HG03196 (cell line): ENCODE measurements around the gene STAB2.

Source experiments
- ATAC-seq: cut with Tn5 transposase; IDR thresholded peaks from one replicate; pipeline ENCODE4 v1.9.1; 2021; ENCODE audit not compliant: unreplicated experiment

STAB2 gene

DNA sequence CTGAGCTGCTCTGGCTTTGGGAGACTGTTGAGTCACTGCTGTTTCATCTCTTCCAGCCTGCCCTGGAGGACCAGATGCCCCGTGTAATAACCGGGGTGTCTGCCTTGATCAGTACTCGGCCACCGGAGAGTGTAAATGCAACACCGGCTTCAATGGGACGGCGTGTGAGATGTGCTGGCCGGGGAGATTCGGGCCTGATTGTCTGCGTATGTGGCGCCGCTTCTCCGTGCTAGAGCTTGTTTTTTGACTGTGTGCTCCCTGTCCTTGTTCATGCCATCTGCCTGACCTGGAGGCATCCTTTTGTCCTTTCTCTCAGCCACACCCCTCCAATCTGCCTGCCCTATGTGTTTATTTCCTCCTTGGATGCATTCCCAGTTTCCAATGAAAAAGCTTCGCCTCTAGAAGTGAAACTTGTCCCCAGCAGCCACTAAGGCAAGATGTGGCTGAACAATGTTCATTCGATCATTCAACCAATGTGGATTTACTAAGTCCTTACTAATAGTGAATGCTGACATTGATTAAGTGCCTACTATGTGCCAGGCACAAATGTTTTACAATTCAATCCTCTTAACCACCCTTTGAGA, 155.4 kb downstream of the STAB2 start:
- no peak for ATAC-seq

DNA sequence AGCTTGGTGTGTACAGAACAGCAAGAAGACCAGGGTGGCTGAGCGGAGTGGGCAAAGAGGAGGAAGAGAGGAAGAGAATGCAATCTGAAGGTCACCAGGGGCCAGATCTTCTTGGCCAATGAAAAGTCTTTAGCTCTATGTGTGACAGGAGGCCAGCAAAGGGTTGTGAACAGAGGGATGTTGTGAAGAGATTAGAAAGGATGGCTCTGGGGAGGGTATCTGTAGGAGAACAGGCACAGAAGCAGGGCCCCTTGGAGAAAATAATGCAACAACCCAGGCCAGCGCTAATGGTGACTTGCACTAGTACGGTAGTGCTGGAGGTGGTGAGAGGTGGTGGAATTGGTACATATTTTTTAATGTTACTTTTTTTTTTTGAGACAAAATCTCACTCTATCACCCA, 156.7 kb downstream of the STAB2 start:
- ATAC-seq = no peak

DNA sequence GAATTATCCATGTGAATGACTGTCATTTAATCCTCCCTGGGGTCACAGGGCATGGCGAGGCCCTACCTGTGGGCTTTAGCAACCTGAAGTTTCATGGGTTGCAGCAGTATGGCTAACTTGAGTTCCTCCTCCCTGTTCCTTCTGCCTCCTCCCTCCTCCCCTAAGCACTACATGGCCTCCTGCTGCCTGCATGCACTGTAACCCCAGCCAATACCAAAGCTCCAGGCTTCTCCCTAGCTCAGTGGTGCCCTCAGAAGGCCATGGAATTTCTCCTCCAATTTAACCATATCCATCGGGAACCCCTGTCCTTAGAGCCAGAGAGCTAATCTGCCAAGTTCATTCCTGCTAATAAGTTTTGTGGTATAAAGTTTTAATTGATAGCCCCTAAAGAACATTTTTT, 158.9 kb downstream of the STAB2 start:
- ATAC-seq = no peak

DNA sequence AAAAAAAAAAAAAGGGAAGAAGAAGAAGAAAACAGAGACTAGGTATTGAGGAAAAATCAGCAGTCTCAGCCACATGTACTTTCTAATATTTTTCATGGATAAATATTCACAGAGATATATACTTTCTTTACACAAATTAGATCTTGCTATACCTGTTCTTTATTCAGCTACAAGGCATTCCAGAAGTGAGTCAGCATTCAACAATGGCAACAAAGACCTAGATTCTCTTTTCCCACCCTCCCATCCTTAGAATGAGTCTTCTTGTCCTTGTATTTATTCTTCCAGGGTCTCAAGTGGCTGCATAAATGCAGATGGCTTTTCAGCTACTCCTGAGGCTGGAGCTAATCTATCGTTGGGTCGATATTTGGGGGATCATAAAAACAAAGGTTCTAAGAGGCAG, 160.9 kb downstream of the STAB2 start:
- ATAC-seq = no peak

DNA sequence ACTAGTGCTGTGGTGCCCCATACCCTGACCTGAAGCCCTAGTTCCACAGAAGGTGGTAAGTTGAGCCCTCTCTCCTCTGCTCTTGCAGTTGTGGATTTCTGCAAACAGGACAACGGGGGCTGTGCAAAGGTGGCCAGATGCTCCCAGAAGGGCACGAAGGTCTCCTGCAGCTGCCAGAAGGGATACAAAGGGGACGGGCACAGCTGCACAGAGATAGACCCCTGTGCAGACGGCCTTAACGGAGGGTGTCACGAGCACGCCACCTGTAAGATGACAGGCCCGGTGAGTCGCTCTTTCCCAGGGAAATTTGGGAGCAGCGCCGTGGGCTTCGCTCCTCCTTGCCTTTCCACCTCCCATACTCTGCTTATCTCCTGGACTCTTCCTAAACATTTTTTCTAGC, 161.8 kb downstream of the STAB2 start:
- no peak for ATAC-seq

DNA sequence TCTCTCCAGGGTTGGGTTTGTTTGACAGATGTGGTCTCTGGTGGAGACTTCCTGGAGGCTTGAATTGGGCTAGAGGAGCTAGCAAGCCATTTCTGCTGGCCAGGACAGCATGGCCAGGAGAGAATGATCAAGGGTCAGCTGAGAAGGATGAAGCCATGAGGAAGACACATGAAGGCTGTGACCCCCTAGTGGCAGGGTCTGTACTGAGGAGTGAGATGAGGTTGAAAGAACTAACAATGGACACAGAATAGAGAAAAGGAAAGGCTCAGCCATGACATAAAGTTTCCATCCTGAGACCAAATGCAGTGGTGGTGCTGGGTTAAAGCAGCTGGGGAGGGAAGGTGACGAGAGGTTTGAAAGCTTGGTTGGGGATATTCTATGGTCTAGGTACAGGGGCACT, 164.1 kb downstream of the STAB2 start:
- ATAC-seq = no peak

DNA sequence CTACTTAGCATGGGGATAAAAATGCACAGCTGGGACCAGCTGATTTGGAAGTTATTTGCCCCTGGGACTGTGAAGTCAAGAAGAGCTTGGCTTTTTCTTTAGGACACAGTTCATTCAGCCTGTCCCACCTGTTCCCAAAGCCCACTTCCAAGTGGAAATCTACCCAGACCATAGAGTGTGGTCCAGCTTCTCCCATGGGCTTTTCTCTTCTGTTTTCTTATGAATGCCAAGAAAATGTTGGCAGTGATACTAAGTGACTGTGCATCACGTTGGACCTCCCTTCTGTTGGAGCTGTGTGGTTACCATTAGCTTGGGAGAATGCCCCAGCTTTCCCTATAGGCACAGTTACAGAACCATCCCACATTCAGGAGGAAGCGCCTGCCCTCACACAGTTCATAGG, 164.5 kb downstream of the STAB2 start:
- ATAC-seq = no peak

DNA sequence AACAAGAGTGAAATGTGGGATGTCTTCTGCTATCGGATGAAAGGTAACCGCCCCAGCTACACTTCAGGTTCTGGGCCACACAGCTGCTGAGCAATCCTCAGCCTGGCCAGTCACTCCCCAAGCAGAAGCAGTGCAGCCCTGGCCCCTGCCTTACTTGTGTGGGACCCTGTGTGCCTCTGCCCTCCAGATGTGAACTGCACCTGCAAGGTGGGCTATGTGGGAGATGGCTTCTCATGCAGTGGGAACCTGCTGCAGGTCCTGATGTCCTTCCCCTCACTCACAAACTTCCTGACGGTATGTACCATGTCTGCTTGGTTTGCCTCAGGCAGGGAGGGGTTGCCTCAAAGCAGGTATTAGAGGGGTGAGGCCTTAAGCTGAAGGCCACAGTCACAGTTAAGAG, 168.4 kb downstream of the STAB2 start:
- ATAC-seq = no peak

DNA sequence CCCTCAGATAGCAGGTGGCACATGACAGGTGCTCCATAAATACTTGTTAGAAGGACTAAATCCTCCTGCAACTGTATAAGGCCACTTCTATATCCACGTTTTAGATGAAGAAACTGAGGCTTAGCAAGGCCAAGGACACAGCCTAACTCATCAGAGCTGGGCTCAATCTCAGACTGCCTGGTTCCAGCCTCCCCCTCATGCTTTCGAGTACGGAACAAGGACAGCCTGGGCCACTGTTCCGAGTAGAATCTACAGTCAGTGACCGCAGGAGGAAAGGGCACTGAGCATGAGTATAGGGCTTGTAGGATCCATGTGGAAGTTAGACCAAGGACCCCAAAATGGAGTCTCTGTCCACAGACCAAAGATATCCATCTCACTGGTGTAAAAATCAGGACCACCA, 169.4 kb downstream of the STAB2 start:
- no peak for ATAC-seq

DNA sequence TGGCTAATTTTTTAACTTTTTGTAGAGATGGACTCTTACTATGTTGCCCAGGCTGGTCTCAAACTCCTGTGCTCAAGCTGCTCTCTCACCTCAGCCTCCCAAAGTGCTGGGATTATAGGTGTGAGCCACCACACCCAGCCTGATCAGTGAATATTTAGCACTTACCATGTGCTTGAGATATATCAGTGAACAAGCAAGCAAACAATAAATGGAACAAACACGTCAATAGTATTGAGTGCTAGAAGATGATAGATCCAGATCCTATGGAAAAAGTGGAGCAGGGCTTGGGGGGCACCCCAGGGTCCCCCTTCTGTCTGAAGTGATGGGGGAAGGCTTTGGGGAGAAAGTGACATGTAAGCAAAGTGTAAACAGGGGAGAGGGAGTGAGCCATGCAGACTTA, 170.2 kb downstream of the STAB2 start:
- no peak for ATAC-seq

DNA sequence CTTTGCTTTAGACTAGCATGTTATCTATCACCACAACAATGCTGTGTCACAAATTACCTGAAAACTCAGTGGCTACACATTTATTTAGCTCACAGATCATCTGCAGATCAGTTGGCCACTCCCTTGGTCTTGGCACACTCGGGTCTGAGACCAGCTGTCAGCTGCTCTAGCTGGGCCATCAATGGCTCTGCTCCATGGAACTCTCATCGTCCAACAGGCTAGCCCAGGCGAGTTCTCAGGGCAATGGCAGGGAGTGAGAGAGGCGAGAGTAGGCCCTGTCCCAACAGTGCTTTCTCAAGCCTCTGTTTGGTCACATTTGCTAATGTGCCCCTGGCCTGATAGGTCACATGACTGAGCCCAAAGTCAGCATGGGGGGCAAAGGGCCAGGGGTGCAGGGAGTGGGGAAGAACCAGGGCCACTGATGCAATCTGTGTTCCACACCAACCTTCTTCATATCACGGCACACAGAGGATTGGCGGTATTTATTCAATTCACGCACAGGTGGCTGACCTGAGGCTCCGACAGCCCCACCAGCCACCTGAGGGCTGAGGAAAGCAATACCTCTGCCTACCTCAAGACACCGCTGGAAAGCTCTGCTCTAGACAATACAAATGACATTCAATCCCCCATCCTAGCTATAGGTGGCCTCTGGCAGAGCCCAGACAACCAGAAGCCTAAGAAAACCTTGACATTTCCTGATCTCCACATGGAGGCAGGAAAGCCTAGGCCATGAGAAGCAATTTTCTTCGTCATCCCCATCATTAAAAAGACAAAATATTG, 171.4 kb downstream of the STAB2 start:
- ATAC-seq = no peak

DNA sequence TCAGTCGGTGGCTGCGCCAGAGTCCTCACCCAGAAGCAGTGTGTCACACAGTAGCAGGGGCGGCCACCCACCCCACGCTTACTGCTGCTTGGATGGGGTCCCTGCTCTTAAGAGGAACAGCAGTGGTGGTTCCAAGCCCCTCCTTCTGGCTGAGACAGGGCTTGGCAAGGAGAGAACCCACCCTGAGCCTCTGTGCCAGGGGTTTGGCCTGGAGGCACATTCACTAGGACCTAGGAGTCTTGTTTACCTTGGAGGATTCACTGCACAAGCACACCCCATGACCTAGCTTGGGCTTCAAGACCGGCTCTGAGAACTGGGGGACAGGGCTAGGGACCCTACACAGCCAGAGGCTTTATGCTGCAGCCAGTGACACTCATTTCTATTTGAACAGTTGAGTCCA, 175.4 kb downstream of the STAB2 start:
- no peak for ATAC-seq

DNA sequence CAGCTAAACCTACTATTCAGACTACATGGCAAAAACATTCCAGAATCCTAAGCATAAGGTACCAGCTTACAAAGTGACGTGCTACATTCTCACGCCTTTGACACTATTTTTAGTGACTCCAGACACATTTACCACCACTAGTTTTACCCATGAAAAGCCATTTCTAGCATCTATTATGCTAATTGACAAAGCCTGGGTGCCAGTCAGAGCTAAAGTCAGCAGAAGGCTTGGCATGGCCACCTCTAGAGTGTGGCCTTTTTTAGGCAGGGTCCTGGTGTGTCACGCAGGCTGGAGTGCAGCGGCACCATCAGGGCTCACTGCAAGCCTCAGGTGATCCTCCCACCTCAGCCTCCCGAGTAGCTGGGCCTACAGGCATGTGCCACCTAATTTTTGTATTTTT, 178.2 kb downstream of the STAB2 start:
- ATAC-seq = no peak

DNA sequence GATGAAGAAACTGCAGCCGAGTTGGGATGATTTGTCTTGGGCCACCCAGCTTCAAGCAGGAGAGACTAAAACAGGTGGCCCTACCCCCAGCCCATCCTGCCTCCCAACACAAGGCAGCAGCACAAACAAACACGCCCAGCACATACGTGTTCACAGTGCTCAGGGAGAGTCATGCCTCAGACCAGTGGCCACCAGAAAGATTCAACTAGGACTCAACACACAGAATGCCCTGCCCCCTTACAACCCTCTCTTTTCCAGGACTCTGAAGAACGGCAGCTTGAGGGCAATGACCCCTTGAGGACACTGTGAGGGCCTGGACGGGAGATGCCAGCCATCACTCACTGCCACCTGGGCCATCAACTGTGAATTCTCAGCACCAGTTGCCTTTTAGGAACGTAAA, 179.0 kb downstream of the STAB2 start:
- ATAC-seq = no peak

DNA sequence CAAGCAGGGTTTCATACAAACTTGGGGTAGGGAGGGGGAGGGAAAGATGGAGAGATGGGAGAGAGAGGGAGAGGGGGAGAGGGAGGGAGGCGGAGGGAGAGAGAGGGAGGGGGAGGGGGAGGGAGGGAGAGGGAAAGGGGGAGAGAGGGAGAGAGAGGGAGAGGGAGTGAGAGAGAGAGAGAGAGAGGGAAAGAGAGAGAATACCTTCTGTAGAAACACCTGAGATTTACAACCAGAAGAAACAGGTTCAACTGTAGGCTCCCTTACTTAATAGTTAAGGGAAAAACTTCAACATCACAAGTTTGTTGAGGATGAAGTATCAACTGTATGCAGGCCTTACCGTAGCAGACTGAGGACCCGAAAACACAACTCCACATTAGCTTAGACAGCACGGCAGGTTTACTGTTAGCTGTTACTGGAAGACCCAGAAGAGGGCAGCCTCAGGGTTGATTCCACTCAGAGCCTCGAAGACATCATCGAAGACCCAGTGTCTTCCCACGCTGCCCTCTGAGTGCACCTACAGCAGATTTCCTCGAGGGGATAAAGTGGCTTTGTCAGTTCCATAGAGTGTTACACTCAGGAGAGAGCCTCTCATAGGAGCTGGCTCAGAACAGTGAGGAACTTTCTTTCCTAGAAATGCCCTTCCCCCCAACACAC, 181.5 kb downstream of the STAB2 start:
- no peak for ATAC-seq

DNA sequence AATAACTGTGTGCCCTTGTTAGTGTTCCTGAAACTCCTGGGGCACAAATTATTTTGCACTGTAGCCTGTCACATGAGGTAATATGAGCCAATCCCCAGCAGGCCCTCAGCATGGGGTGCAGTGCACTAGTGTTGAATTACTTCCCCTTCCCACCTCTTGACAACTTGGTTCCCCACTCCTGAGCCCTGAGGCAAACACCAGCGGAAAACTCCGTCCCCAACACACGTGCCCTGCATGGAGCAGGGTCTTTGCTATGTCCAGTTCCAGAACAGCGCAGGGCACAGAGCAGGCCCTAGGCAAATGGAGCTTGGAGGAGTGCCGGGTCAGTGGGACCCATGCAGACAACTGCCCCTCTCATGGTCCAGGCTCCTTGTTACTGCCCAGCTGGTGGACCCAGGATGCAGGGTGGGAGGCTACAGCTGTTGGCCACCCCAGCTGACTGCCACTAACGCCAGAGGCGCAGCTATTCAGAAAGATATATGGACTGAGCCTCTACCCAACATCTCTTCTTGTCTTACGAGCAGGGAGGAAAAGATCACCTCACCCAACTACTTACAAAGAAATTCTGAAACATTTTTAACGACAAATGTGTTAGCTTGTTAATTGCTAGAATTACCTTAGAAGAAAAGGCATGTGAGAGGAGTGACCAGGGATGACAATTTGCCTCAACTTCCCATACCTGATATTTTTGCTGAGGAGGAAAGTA, 182.3 kb downstream of the STAB2 start:
- ATAC-seq = no peak

DNA sequence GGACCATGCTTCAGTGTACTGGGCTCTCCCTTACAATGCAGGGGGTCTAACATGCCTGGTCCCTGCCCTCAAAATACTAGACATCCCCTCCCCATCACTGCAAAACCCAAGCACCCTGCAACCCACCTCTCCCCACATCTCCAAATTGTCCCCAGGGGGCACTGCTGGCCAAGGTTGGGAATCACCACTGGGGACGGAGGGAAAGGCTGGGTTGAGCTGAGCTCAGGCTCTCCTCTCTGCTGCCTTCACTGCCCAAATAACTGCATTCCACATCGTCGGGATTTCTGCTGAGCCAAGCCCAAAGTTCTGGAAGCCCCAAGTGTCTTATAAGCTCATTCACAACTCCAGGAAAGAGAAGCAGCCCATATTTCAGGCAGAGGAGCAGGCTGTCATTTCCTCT, 184.4 kb downstream of the STAB2 start:
- no peak for ATAC-seq

DNA sequence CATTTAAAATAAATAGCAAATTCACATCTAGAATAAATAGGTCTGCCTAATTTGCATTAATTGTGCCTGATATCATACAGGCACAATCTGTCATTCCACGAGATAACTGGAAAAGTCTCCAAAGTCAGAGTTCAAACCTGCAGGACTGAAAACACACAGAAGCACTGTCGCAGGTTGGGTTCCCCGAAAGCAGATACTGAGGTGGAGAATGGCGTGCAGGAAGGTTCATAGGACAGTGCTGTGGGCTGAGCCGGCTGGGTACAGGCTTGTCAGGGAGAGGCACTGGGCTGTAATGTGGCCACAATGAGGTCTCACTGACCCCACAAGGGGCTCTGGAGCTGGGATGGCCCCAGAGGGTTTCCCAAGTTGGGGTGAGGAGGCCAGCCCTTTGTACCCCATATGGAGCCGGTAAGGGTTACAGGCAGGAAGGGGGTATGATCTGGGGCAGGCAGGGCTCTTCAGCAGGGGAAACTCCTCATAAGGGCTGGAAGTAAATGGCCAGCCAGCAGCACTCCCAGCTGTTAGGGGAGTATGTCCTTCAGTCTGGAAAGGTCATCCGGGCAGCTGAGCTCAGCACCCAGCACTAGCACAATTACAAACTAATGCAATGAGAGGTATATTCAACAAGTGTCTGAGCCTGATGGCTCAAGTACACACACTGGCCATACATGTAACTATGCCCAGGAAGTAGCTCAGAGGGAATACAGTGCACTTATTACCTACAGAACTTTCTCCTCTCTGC, 185.5 kb downstream of the STAB2 start:
- no peak for ATAC-seq

DNA sequence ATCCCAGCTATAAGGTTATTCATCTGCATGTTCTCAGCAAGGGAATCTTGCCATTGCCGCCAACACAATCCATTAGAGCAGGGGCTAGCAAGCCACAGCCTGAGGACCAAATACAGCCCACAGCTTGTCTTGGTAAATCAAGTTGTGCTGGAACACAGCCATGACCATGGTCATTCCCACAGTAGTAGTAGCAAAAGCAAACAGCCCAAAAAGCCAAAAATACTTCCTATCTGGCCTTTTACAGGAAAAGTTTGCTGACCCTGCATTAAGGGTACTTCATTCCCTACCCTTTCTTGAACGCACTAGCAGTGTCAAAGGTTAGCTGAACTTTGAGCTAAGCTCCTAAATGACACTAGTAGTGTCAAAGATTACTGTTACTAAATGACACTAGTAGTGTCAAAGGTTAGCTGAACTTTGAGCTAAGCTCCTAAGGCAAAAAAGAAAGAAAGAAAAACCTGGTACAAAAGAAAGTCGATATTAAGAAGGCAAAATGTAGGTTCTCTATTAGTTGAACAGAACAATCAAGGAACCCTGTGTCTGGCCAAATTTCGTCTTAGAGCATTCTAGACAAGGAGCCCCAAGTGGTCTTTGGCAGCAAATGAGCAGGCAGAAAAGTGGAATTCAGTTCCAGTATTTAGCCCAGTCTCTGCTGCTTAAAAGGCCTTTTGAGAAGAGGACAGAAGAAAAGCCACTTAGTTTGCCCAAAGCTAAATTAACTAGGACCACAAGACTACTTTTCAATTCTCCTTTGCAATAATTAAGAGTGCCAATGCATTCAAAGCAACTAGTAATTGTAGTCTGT, 186.2 kb downstream of the STAB2 start:
- no peak for ATAC-seq

DNA sequence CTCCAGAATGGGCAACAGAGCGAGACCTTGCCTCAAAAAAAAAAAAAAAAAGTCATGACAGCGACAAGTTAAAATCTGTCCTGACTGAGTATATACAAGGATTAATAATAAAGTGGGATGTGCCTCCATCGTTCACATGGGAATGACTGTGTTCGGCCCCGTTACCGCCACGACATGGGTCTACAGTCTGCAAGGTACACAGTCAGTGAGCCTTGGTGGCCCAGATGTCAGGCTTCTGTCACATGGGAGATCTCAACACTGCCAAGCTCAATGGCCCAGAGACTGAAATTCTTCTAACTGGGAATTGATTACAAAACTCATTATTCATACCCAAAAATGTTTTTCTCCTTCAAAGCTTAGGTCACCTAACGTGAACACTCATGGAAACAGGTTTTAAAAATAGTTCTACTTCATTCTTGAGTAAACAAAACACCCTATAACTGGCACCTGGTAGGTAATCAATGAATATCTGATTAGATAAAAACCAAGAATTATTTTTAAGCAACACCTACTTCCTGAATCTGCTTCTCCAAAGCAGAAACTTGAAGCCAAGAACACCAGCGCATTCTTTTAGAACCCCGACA, 188.0 kb downstream of the STAB2 start:
- ATAC-seq = no peak
